HG03432 (cell line): ENCODE data around the gene NCAPG.

Source experiments
- ATAC-seq: cut with Tn5 transposase; IDR thresholded peaks from one replicate; pipeline ENCODE4 v1.9.1; 2021; ENCODE audit warnings: mild to moderate bottlenecking, moderate library complexity; ENCODE audit not compliant: unreplicated experiment

NCAPG gene

DNA sequence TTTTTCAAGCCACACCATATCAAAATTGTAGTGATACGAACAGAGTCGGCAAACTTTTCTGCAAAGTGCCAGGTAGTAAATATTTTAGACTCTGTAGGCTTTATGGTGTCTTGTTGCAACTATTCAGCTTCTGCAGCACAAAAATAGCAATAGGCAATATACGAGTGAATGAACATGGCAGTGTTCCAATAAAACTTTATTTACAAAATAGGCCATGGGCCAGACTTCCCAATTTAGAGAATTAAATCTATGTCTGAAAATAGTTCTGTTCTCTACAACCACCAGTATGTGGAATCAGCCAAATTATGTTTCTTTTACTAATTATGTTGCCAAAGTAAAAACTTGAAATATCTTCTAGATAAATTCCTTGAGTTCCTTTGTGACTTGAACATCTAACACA, 56.5 kb downstream of the NCAPG start:
- ATAC-seq, result no peak

DNA sequence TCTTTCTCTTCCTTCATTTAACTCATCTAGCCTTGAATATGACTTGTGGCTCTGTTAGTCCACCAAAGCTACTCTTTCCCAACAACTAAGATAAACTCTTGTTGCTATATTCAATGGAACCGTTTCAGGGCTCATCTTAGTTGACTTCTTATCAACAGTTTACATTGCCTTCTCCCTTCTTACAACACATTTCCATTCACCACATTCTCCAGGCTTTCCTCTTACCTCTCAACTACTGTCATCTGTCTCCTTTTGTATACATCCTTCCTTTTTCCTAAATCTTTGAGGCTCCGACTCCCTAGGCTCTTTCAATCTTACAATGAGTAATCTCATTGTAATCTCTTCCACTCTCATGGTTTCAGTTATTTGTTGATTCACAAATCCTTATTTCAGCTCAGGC, 58.5 kb downstream of the NCAPG start:
- no peak for ATAC-seq

DNA sequence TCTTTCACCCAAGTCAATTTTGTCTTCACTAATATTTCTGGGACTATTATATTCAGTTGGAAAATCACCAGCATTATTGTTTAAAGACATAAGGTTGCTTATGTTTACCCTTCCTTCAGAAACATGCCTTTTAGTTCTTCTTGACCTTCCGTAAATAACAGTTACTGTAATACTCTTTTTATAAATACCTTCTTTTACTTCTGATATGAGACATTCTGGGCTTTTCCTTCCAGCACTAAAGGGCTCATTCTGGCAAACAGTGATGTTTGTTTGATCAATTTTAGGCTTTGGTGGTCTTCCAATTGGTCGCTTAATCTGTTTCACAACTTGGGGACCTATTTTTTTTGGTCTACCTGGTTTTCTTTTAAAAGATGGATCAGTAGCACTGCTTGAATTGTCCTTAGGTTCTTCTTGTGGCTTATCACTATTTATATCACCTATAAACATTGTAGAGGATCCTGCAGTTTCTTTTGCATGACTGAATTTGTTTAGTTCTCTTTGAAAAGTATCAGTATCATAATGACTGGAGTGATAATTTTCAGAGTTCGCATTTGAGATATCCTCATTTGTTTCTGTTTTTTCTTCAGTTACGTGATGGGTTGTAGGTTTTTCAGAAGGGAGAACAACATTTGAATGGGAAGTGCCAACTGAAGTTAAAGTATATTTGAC, 64.8 kb downstream of the NCAPG start:
- ATAC-seq, result peak; percentile 99

GRCh38 chr4:17876943-17877342, 66.2 kb downstream of the NCAPG start:
- no peak for ATAC-seq

GRCh38 chr4:17877661-17878060, 66.9 kb downstream of the NCAPG start:
- ATAC-seq, result no peak

- ATAC-seq, result no peak
Observed at GRCh38 chr4:17884063-17884462, 73.3 kb downstream of the NCAPG start.

- ATAC-seq, result no peak
Observed at GRCh38 chr4:17884511-17884910, 73.7 kb downstream of the NCAPG start.

- ATAC-seq, result no peak
Observed at GRCh38 chr4:17889692-17890091, 78.9 kb downstream of the NCAPG start.

DNA sequence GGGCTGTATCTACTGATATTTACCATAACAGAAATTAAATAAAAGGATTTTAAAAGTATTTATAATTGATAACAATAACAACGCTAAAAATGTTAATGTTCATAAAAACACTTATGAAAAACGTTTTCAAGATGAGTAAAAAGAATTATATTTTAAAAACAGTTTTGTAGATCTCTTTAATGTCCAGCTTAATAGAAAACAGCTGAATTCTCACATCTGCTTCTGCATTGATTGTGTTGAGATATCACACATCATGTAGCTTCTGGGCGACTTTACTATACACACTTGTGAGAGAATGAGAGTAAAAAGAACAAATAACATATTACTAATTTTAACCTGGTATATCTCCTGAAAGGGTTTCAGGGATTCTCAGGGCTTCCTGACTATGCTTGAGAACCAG, 83.6 kb downstream of the NCAPG start:
- no peak for ATAC-seq
